HG03060 (cell line): Measurements from ENCODE around the gene TRAM2.

ENCODE experiments used
- ATAC-seq: cut with Tn5 transposase; IDR thresholded peaks from one replicate; pipeline ENCODE4 v1.9.1; 2021; ENCODE audit warnings: low read depth, moderate number of reproducible peaks; ENCODE audit not compliant: unreplicated experiment

The TRAM2 gene

DNA sequence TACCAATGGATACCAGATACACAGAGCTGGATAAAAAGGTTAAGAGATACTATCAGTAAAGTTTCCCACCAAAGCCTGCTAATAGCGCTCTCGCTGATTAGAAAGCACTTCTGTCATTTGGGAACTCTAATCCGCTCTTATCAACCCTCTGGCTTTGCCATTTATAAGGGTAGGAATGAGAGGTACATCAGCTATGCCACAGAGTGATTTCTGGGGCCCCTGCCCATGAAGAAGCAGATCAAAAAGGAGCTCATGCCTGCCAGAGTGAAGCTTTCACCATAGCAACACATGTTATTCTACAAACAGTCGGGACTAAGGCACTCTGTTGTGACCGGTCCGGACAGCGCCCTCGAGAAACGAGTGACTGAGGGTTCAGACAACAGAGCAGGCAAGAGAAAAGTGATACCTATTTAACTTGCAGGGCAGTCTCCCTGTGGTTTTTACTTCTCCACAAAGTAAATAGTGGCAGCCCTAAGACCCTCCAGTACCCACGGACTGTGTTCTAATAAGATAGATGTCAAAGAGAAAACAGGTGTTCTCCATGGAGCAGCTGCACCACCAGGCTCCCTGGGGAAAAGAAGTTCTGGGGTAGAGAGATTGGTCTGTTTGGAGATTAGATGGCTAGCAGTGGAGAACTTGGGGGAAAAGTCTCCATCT, 5.6 kb downstream of the TRAM2 start:
- no peak for ATAC-seq

GRCh38 chr6:52570291-52570700, 6.6 kb downstream of the TRAM2 start:
- no peak for ATAC-seq

DNA sequence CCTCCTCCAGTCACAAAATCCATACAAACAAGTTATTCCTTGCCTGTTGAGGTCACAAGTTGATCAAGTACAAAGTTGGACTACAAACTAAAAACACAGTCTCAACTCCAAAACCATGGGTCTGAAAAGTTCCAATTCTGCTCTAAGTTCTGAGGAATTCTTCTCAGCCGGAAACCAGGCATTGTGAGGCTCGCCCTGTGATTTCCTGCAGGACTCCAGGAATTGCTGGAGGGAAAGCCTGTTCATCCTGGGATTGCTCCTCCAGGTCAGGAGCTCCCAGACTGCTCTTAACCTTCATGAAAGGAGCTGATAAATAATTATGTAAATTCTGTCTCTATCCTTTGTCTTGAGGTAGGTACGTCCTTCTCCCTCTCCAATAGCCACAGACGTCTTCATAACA, 8.5 kb downstream of the TRAM2 start:
- ATAC-seq, result no peak

- ATAC-seq, result no peak
Observed at GRCh38 chr6:52566853-52567279, 10.0 kb downstream of the TRAM2 start.

DNA sequence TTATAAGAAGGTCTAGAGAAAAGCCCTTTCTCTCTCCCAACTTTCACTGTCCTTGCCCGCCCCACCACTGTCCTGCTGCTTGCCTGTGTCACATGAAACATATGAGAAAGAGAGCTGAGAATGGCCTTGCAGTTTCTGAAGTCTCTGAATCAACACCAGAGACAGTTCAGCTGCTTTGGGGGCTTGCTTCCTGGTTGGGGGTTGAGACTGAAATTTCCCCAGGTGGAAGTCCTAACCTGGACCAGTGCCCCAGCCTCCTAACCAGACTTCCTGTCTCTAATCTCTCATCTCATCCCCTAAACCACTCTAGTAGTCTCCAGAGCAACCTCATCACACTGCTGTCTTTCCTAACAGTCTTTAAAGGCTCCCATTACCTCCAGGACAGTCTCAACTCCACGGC, 10.7 kb downstream of the TRAM2 start:
- ATAC-seq, result no peak

GRCh38 chr6:52564856-52565255, 12.0 kb downstream of the TRAM2 start:
- ATAC-seq, result no peak

DNA sequence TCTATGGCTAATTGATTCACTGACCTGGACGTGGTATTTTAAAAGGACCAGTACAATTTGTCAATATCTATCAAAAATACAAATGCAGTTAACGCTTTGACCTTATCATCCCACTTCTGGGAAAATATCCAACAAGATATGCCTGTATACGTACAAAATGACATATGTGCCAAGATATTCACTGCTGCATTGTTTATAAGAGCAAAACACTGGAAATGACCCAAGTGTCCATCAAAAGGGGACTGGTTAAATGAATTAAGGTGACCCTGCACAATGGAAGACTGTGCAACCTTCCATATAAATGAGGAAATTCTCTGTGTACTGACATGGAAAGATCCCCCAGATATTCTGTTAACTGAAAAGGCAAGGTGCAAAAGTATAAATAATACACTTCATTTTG, 13.9 kb downstream of the TRAM2 start:
- no peak for ATAC-seq

DNA sequence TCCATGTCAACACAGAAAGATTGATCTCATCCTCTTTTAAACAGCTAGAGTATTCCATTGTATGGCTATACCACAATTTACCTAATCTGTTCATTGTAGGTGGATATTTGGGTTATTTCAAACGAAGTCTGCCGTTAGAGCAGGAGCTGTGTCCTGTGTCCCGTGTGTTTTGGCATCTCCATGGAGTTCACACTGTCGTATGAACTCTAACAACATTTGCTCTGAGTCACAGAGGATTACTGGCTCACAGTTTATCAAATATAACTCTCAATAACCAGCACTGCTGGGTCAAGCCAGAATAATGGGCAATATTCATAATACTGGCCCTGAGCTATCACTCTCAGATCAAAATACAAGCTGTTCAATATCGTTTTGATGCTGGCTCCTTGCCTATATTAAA, 16.4 kb downstream of the TRAM2 start:
- ATAC-seq, result no peak

- ATAC-seq, result no peak
Observed at GRCh38 chr6:52558266-52559000, 18.4 kb downstream of the TRAM2 start.

- no peak for ATAC-seq
Observed at GRCh38 chr6:52557389-52558265, 19.2 kb downstream of the TRAM2 start.

GRCh38 chr6:52555518-52556233, 21.2 kb downstream of the TRAM2 start:
- no peak for ATAC-seq

DNA sequence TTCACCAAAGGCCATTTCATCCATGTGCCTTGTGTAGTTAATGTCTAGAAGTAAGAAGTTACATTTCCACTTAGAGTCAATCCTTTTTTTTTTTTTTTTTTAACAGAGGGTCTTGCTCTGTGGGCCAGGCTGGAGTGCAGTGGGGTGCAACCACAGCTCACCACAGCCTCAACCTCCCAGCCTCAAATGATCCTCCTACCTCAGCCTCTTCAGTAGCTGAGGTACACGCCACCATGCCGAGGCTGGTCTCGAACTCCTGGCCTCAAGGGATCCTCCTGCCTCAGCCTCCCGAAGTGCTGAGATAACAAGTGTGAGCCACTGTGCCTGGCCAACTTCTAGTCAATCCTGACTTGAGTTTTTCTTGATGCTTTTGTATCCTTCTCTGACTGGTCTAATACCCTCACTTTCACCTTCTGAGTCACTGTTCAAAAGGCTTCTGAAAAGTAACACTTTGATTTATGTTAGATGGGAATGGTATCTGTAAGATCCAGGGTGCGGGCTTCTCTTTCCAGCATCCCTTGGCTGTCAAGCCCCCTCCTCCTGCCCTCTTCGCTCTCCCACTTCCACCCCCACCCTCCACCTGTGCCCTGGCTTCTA, 22.1 kb downstream of the TRAM2 start:
- no peak for ATAC-seq

- no peak for ATAC-seq
Observed at GRCh38 chr6:52553719-52554118, 23.1 kb downstream of the TRAM2 start.

DNA sequence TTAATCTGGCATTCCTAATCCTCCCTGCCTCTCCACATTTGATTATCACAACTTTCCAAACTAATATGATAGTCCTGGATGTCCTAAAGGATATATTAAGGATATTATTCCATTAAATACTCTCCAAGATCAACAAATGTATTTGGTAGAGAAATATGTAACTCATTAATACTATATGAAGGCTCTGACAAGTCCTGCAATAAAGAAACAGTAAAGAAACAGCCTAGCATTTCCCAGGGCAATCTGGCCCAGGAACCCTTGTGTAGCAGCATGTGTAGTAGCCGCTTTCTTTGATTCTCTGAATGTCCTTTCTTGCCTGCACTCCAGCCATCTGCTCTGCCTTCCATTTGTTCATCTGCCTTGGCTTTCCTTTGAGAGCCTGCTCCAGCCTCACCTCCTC, 23.7 kb downstream of the TRAM2 start:
- ATAC-seq, result no peak

DNA sequence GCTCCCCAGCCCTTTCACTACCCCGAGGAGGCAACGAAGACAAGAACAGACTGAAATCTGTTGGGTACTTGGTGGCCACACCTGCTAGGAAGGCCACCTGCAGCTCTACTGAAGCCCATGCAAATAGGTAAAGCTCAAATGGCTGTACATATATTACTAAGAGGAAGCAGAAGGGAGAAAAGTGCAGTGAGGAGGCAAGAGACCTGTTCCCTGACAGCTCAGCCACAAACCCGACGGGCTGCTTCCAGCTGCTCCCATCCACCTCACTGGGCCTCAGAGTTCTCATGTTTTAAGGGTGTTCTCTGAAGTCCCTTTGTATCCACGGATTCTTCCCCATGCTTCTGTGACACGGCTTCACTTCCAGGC, 24.6 kb downstream of the TRAM2 start:
- peak; percentile 92 for ATAC-seq

- no peak for ATAC-seq
Observed at GRCh38 chr6:52551483-52552277, 25.2 kb downstream of the TRAM2 start.

GRCh38 chr6:52550870-52551269, 26.0 kb downstream of the TRAM2 start:
- ATAC-seq, result no peak

DNA sequence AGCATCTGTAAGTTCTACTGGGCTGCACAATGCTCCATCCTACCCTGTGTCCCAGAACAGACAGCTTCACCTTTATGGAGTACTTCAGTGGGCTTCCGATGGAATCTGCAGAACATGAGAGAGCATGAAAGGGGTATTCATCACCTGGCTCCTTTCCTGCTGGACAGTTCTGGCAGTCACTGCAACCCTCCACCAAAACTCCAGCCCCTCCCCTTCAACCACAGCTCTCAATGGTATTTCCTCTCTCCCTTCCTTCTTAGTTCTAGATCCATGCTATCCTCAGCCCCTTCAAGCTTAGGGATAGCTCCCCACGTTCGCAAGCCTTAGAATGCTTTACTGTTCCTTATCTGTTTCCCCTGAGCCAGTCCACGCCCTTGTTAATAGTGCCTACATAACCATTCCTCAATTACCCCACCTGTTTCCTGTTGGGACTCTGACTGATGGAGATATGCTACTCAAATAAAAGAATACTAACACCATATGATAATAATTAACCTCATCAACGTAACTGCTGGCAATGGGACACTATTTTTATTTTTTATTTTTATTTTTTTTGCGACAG, 26.8 kb downstream of the TRAM2 start:
- no peak for ATAC-seq

- no peak for ATAC-seq
Observed at GRCh38 chr6:52549428-52549827, 27.4 kb downstream of the TRAM2 start.
